Measurements from ENCODE around the gene MCC. TPM values are rescaled to one million over a fixed set of nuclear protein-coding genes. Genes with fewer than 3 reads are reported as not detected.

The MCC gene
- total RNA-seq, 1 donor from 2014 or later, result 22.7 TPM

GRCh38 chr5:113225259-113225658 lies 263.0 kb downstream of the MCC start:
- Mint-ChIP-seq H3K27ac (ENCODE audit: unreplicated experiment) (peak overlapping the region; percentile 77), H3K4me1 (ENCODE audit: unreplicated experiment) (peaks cover 27% of the 10 kb centered on the region), H3K4me3 (ENCODE audit: unreplicated experiment) (no peak overlapping the region), H3K9me3 (ENCODE audit: unreplicated experiment) (no peaks in the 10 kb centered on the region), H3K36me3 (ENCODE audit: low read depth, unreplicated experiment) (peaks cover 5% of the 10 kb centered on the region), H3K27me3 (ENCODE audit: unreplicated experiment) (peaks cover 1% of the 10 kb centered on the region)
- no peak for DNase-seq (ENCODE audit: low spot score)
- TF ChIP-seq, protein P1, sequence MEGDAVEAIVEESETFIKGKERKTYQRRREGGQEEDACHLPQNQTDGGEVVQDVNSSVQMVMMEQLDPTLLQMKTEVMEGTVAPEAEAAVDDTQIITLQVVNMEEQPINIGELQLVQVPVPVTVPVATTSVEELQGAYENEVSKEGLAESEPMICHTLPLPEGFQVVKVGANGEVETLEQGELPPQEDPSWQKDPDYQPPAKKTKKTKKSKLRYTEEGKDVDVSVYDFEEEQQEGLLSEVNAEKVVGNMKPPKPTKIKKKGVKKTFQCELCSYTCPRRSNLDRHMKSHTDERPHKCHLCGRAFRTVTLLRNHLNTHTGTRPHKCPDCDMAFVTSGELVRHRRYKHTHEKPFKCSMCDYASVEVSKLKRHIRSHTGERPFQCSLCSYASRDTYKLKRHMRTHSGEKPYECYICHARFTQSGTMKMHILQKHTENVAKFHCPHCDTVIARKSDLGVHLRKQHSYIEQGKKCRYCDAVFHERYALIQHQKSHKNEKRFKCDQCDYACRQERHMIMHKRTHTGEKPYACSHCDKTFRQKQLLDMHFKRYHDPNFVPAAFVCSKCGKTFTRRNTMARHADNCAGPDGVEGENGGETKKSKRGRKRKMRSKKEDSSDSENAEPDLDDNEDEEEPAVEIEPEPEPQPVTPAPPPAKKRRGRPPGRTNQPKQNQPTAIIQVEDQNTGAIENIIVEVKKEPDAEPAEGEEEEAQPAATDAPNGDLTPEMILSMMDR (IDR thresholded peaks at IDR 0.05; ENCODE audit: unreplicated experiment), result no peak

DNA sequence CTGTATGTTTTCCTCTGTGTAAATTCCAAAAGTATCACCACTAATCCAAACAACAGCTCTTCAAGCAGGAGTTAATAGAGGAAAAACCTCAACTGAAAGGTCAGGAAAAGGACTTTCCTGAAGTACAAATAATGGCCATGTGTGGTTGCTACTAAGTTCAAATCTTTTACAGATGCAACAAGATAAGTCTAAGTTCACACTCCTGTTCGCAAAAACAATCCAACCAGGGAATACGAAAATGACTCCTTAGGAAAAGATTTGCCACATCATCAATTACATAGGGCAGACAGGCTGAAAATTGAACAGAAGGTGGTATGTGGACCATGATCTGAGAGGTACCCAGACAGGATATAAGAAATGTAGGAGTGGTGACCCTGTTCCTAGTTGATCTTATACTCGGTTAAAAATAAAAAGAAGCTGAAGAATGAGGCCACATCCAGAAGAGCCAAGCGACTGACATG lies 263.6 kb downstream of the MCC start:
- H3K4me1 Mint-ChIP-seq (ENCODE audit: unreplicated experiment), result peaks cover 29% of the 10 kb centered on the region
- TF ChIP-seq, protein P1 (IDR thresholded peaks at IDR 0.05; ENCODE audit: unreplicated experiment), result no peak
- peaks cover 1% of the 10 kb centered on the region for H3K27me3 Mint-ChIP-seq (ENCODE audit: unreplicated experiment)
- H3K4me3 Mint-ChIP-seq (ENCODE audit: unreplicated experiment), result no peak overlapping the region
- H3K36me3 Mint-ChIP-seq (ENCODE audit: low read depth, unreplicated experiment), result peaks cover 5% of the 10 kb centered on the region
- no peak overlapping the region for H3K27ac Mint-ChIP-seq (ENCODE audit: unreplicated experiment)
- no peaks in the 10 kb centered on the region for H3K9me3 Mint-ChIP-seq (ENCODE audit: unreplicated experiment)
- DNase-seq (ENCODE audit: low spot score), result no peak

GRCh38 chr5:113223831-113224604 lies 264.2 kb downstream of the MCC start:
- peaks cover 32% of the 10 kb centered on the region for H3K4me1 Mint-ChIP-seq (ENCODE audit: unreplicated experiment)
- TF ChIP-seq, protein P1 (IDR thresholded peaks at IDR 0.05; ENCODE audit: unreplicated experiment), result no peak
- H3K27ac Mint-ChIP-seq (ENCODE audit: unreplicated experiment), result no peak overlapping the region
- no peak overlapping the region for H3K4me3 Mint-ChIP-seq (ENCODE audit: unreplicated experiment)
- DNase-seq (ENCODE audit: low spot score), result no peak
- H3K36me3 Mint-ChIP-seq (ENCODE audit: low read depth, unreplicated experiment), result peaks cover 5% of the 10 kb centered on the region
- no peaks in the 10 kb centered on the region for H3K9me3 Mint-ChIP-seq (ENCODE audit: unreplicated experiment)
- peaks cover 1% of the 10 kb centered on the region for H3K27me3 Mint-ChIP-seq (ENCODE audit: unreplicated experiment)

- peaks cover 38% of the 10 kb centered on the region for H3K4me1 Mint-ChIP-seq (ENCODE audit: unreplicated experiment)
- H3K27ac Mint-ChIP-seq (ENCODE audit: unreplicated experiment), result no peak overlapping the region
- peaks cover 1% of the 10 kb centered on the region for H3K27me3 Mint-ChIP-seq (ENCODE audit: unreplicated experiment)
- H3K4me3 Mint-ChIP-seq (ENCODE audit: unreplicated experiment), result no peak overlapping the region
- TF ChIP-seq, protein P1 (IDR thresholded peaks at IDR 0.05; ENCODE audit: unreplicated experiment), result no peak
- peaks cover 5% of the 10 kb centered on the region for H3K36me3 Mint-ChIP-seq (ENCODE audit: low read depth, unreplicated experiment)
- no peaks in the 10 kb centered on the region for H3K9me3 Mint-ChIP-seq (ENCODE audit: unreplicated experiment)
- no peak for DNase-seq (ENCODE audit: low spot score)
These were observed 264.9 kb downstream of the MCC start for GRCh38 chr5:113223315-113223714.

Measured in endothelial cell (in vitro differentiated cells).